GM21423 (cell line): Measurements from ENCODE around the gene ALDH3A1.
A peak's percentile ranks its signal among the peaks of the same experiment; 100 is the strongest.
"Not testable (repeated sequence)": the region's sequence is repeated elsewhere in the genome, so short reads cannot be mapped to it uniquely, and the experiment has no call there.

ENCODE experiments used
- ATAC-seq: cut with Tn5 transposase; IDR thresholded peaks from one replicate; pipeline ENCODE4 v1.9.1; 2021; ENCODE audit warnings: mild to moderate bottlenecking, moderate library complexity; ENCODE audit not compliant: unreplicated experiment

Gene ALDH3A1

GRCh38 chr17:19747829-19748806 is at the start of gene ALDH3A1:
Gene ALDH3A1 (minus strand): TSS chr17:19748298. CDS start chr17:19745129, 3,169 bp downstream.
- ATAC-seq: no peak

- ATAC-seq: no peak
Observed at GRCh38 chr17:19796457-19796856, 48.4 kb upstream of the ALDH3A1 start.

- no peak for ATAC-seq
Observed at GRCh38 chr17:19791918-19792550, 43.9 kb upstream of the ALDH3A1 start.

- ATAC-seq: no peak
Observed at GRCh38 chr17:19787733-19788357, 39.7 kb upstream of the ALDH3A1 start.

- no peak for ATAC-seq
Observed at GRCh38 chr17:19785854-19786253, 37.8 kb upstream of the ALDH3A1 start.

- ATAC-seq: no peak
Observed at GRCh38 chr17:19781488-19782458, 33.7 kb upstream of the ALDH3A1 start.

GRCh38 chr17:19780846-19781245 is 32.7 kb upstream of the ALDH3A1 start:
- no peak for ATAC-seq

- no peak for ATAC-seq
Observed at GRCh38 chr17:19773534-19773933, 25.4 kb upstream of the ALDH3A1 start.

GRCh38 chr17:19771971-19772630 is 24.0 kb upstream of the ALDH3A1 start:
- ATAC-seq: no peak

- ATAC-seq: no peak
Observed at GRCh38 chr17:19770985-19771735, 23.1 kb upstream of the ALDH3A1 start.

- no peak for ATAC-seq
Observed at GRCh38 chr17:19769946-19770652, 22.0 kb upstream of the ALDH3A1 start.

- ATAC-seq: no peak
Observed at GRCh38 chr17:19768046-19768782, 20.1 kb upstream of the ALDH3A1 start.

- peak; percentile 58 for ATAC-seq
Observed at GRCh38 chr17:19766421-19767270, 18.5 kb upstream of the ALDH3A1 start.

- no peak for ATAC-seq
Observed at GRCh38 chr17:19766016-19766415, 17.9 kb upstream of the ALDH3A1 start.

- ATAC-seq: not testable (repeated sequence)
Observed at GRCh38 chr17:19763991-19764390, 15.9 kb upstream of the ALDH3A1 start.

- ATAC-seq: no peak
Observed at GRCh38 chr17:19763416-19763815, 15.3 kb upstream of the ALDH3A1 start.

GRCh38 chr17:19762515-19762961 is 14.4 kb upstream of the ALDH3A1 start:
- no peak for ATAC-seq
